DND-41 (cell line): ENCODE results near the gene ACSF3.

Experiments
- EZH2 ChIP-seq: IDR thresholded peaks from 3 replicates; pipeline ENCODE4 v1.6.1; 2012; ENCODE audit warnings: borderline replicate concordance, low read depth, mild to moderate bottlenecking, moderate library complexity, low read length, inconsistent platforms; ENCODE audit not compliant: severe bottlenecking
- TF ChIP-seq, protein P1 (sequence below): IDR thresholded peaks from 2 replicates; pipeline ENCODE4 v1.5.1; 2012; ENCODE audit warnings: borderline replicate concordance, low read length, moderate library complexity, mild to moderate bottlenecking; ENCODE audit not compliant: poor library complexity, severe bottlenecking; ENCODE audit errors: extremely low read depth

DNA sequence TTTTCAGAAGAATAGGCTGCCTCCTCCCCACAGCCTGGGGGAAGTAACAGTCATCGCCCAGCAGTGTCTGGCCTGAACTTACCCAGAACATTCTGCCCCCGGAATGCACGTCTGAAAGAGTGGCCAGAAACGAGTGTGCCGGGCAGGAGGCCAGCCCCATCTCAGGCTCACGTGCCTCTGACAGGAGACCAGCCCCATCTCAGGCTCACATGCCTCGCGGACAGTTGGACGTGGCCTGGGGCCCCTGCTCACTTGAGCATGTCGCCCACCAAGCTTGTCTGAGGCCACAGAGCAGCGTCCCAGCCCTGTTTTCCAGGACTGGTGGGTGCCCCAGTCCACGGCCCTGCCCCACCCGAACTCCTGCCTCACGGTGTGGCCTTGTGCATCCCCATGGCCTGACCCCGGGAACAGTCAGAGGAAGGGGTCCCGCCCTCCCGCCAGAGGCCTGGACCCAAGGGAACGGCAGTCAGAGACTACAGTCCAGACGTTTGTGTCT lies 61.6 kb downstream of the ACSF3 start:
- TF ChIP-seq, protein P1, sequence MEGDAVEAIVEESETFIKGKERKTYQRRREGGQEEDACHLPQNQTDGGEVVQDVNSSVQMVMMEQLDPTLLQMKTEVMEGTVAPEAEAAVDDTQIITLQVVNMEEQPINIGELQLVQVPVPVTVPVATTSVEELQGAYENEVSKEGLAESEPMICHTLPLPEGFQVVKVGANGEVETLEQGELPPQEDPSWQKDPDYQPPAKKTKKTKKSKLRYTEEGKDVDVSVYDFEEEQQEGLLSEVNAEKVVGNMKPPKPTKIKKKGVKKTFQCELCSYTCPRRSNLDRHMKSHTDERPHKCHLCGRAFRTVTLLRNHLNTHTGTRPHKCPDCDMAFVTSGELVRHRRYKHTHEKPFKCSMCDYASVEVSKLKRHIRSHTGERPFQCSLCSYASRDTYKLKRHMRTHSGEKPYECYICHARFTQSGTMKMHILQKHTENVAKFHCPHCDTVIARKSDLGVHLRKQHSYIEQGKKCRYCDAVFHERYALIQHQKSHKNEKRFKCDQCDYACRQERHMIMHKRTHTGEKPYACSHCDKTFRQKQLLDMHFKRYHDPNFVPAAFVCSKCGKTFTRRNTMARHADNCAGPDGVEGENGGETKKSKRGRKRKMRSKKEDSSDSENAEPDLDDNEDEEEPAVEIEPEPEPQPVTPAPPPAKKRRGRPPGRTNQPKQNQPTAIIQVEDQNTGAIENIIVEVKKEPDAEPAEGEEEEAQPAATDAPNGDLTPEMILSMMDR = no peak
- no peak for TF ChIP-seq EZH2
